IMR-90 (cell line): Measurements from ENCODE around the gene AUNIP. TPM values are rescaled to one million over a fixed set of nuclear protein-coding genes. Genes with fewer than 3 reads are reported as not detected.

Experiments
- ATAC-seq: fragments of 200-7000 bp; cut with Tn5 transposase; 2 replicates; pipeline ENCODE4 v1.9.1; 2020; ENCODE audit warnings: low read depth, mild to moderate bottlenecking, moderate library complexity
- BruUV-seq: library from RNA; stranded (reverse); fragments of 400-500 nt; replicated peaks from 2 replicates; lab custom pipeline; 2021; lab: Mats Ljungman, UMichigan
- CTCF ChIA-PET: fragments of 300-600 bp; formaldehyde crosslinking; extraction: SDS; loops from one replicate; lab custom pipeline; 2021; ENCODE audit warnings: antibody characterized with exemption; lab: Yijun Ruan, JAX
- POLR2A ChIA-PET: fragments of 300-600 bp; sonication (Branson Sonifier 250); formaldehyde crosslinking; loops from one replicate; lab custom pipeline; 2022; ENCODE audit warnings: antibody characterized with exemption; ENCODE audit not compliant: unreplicated experiment; lab: Charles Lee
- DNase-seq: peaks from one replicate; pipeline ENCODE4 v3.0.0; 2013
- H2AFZ ChIP-seq: replicated peaks from 2 replicates; pipeline ENCODE3; 2013; ENCODE audit warnings: low read length, mild to moderate bottlenecking; ENCODE audit not compliant: poor library complexity
- H2AK5ac ChIP-seq: 2 replicates; pipeline ENCODE4 v1.6.1; 2013; ENCODE audit warnings: low read depth, low read length, inconsistent platforms
- H2AK9ac ChIP-seq: replicated peaks from 2 replicates; pipeline ENCODE3; 2013; ENCODE audit warnings: mild to moderate bottlenecking, low read depth, low read length, moderate library complexity; ENCODE audit not compliant: poor library complexity
- H2BK120ac ChIP-seq: 2 replicates; pipeline ENCODE4 v1.6.1; 2013; ENCODE audit warnings: low read depth, low read length, inconsistent platforms
- H2BK15ac ChIP-seq: 3 replicates; pipeline ENCODE4 v1.6.1; 2013; ENCODE audit warnings: low read depth, low read length, inconsistent platforms
- H2BK20ac ChIP-seq: 2 replicates; pipeline ENCODE4 v1.6.1; 2013; ENCODE audit warnings: low read depth, mild to moderate bottlenecking, inconsistent platforms, low read length, moderate library complexity
- H2BK5ac ChIP-seq: 2 replicates; pipeline ENCODE4 v1.6.1; 2013; ENCODE audit warnings: mild to moderate bottlenecking, low read depth, low read length, inconsistent platforms; ENCODE audit not compliant: poor library complexity, severe bottlenecking
- H3K14ac ChIP-seq: replicated peaks from 2 replicates; pipeline ENCODE4 v1.6.1; 2013; ENCODE audit warnings: low read depth, low read length, inconsistent platforms
- H3K18ac ChIP-seq: 2 replicates; pipeline ENCODE4 v1.6.1; 2013; ENCODE audit warnings: low read depth, low read length, control low read depth
- H3K23ac ChIP-seq: 2 replicates; pipeline ENCODE4 v1.6.1; 2013; ENCODE audit warnings: low read depth, low read length, inconsistent platforms
- H3K27ac ChIP-seq: 2 replicates; pipeline ENCODE4 v1.5.1; 2013; ENCODE audit warnings: mild to moderate bottlenecking, control low read depth, low read length; ENCODE audit not compliant: insufficient read depth
- H3K27me3 ChIP-seq: 2 replicates; pipeline ENCODE4 v1.6.1; 2013; ENCODE audit warnings: low read length; ENCODE audit not compliant: control insufficient read depth, insufficient read depth
- H3K36me3 ChIP-seq: 2 replicates; pipeline ENCODE4 v1.6.1; 2013; ENCODE audit warnings: low read length, mixed read lengths; ENCODE audit not compliant: control insufficient read depth, insufficient read depth
- H3K4ac ChIP-seq: 2 replicates; pipeline ENCODE4 v1.6.1; 2013; ENCODE audit warnings: low read depth, low read length, inconsistent platforms
- H3K4me1 ChIP-seq: 2 replicates; pipeline ENCODE4 v1.6.1; 2013; ENCODE audit warnings: low read length, mixed read lengths; ENCODE audit not compliant: control insufficient read depth, insufficient read depth
- H3K4me2 ChIP-seq: 2 replicates; pipeline ENCODE4 v1.6.1; 2013; ENCODE audit warnings: low read depth, mild to moderate bottlenecking, control low read depth, low read length, moderate library complexity
- H3K4me3 ChIP-seq: 2 replicates; pipeline ENCODE4 v1.5.1; 2013; ENCODE audit warnings: low read depth, mild to moderate bottlenecking, control low read depth, low read length, moderate library complexity; ENCODE audit not compliant: insufficient read depth
- H3K56ac ChIP-seq: 2 replicates; pipeline ENCODE4 v1.6.1; 2013; ENCODE audit warnings: low read length, inconsistent platforms; ENCODE audit not compliant: insufficient read depth; ENCODE audit errors: extremely low read depth
- H3K79me1 ChIP-seq, 2 experiments: 2 replicates each; pipeline ENCODE4 v1.6.1; 2013; ENCODE audit warnings: low read length in 2 of 2, inconsistent platforms in 1 of 2, low read depth in 1 of 2
- H3K9ac ChIP-seq: 2 replicates; pipeline ENCODE4 v1.6.1; 2013; ENCODE audit warnings: low read depth, low read length, control low read depth
- H3K9me1 ChIP-seq: 2 replicates; pipeline ENCODE4 v1.6.1; 2013; ENCODE audit warnings: low read length, inconsistent platforms; ENCODE audit not compliant: insufficient read depth
- H3K9me3 ChIP-seq: 2 replicates; pipeline ENCODE4 v1.6.1; 2013; ENCODE audit warnings: low read length; ENCODE audit not compliant: control insufficient read depth, insufficient read depth
- H4K20me1 ChIP-seq: 2 replicates; pipeline ENCODE4 v1.6.1; 2013; ENCODE audit warnings: low read length, inconsistent platforms; ENCODE audit not compliant: insufficient read depth
- H4K5ac ChIP-seq: 2 replicates; pipeline ENCODE4 v1.6.1; 2013; ENCODE audit warnings: mild to moderate bottlenecking, low read depth, low read length, control low read depth
- H4K8ac ChIP-seq, 2 experiments: 2 replicates each; pipeline ENCODE4 v1.6.1; 2013; ENCODE audit warnings: low read depth in 2 of 2, low read length in 2 of 2, control low read depth in 1 of 2, inconsistent platforms in 1 of 2
- H4K91ac ChIP-seq: 2 replicates; pipeline ENCODE4 v1.6.1; 2013; ENCODE audit warnings: low read depth, low read length, inconsistent platforms; ENCODE audit not compliant: insufficient read depth
- BHLHE40 ChIP-seq: fragments of 150-350 bp; IDR thresholded peaks from 2 replicates; pipeline ENCODE4 v1.6.1; 2016; ENCODE audit warnings: mild to moderate bottlenecking, low read depth, low read length
- CEBPB ChIP-seq: IDR thresholded peaks from 2 replicates; pipeline ENCODE4 v1.6.1; 2012; ENCODE audit warnings: low read depth, low read length, improper control_type of control experiment
- CHD1 ChIP-seq: IDR thresholded peaks from 2 replicates; pipeline ENCODE4 v1.6.1; 2012; ENCODE audit warnings: low read depth, low read length, improper control_type of control experiment
- FOS ChIP-seq: fragments of 150-350 bp; IDR thresholded peaks from 2 replicates; pipeline ENCODE4 v1.6.1; 2016; ENCODE audit warnings: low read depth, low read length
- MAFK ChIP-seq: IDR thresholded peaks from 2 replicates; pipeline ENCODE4 v1.6.1; 2012; ENCODE audit warnings: low read depth, low read length, improper control_type of control experiment
- MAZ ChIP-seq: IDR thresholded peaks from 2 replicates; pipeline ENCODE4 v1.6.1; 2012; ENCODE audit warnings: low read depth, mild to moderate bottlenecking, low read length, improper control_type of control experiment, moderate library complexity, borderline replicate concordance
- MXI1 ChIP-seq: IDR thresholded peaks from 2 replicates; pipeline ENCODE4 v1.6.1; 2012; ENCODE audit warnings: low read depth, mild to moderate bottlenecking, low read length, moderate library complexity, borderline replicate concordance
- RAD21 ChIP-seq: IDR thresholded peaks from 2 replicates; pipeline ENCODE4 v1.6.1; 2012; ENCODE audit warnings: low read length, improper control_type of control experiment
- RCOR1 ChIP-seq: IDR thresholded peaks from 2 replicates; pipeline ENCODE4 v1.6.1; 2012; ENCODE audit warnings: mild to moderate bottlenecking, low read length, improper control_type of control experiment; ENCODE audit not compliant: insufficient replicate concordance
- RFX5 ChIP-seq: IDR thresholded peaks from 2 replicates; pipeline ENCODE4 v1.8.0; 2012; ENCODE audit warnings: low read depth, mild to moderate bottlenecking, low read length, moderate library complexity
- SMC3 ChIP-seq: fragments of 150-350 bp; IDR thresholded peaks from 2 replicates; pipeline ENCODE4 v1.6.1; 2016; ENCODE audit warnings: low read depth, mild to moderate bottlenecking, antibody characterized with exemption, low read length, moderate library complexity
- WGBS, 2 experiments: methylation state at CpG; one replicate each; pipeline versions ENCODE4 v1.1.5 to v1.1.7; 2013; ENCODE audit warnings: missing lambda C conversion rate in 2 of 2; ENCODE audit not compliant: insufficient read length in 1 of 2; ENCODE audit errors: extremely low coverage in 2 of 2; 5-methylcytosine and 5-hydroxymethylcytosine counted together
- dilution Hi-C: fragments of 300-500 bp; cut with HindIII; formaldehyde crosslinking; loops from one replicate; pipeline ENCODE4 v1.14.3; 2018; ENCODE audit warnings: low sequenced_read_pairs; ENCODE audit not compliant: unreplicated experiment
- in situ Hi-C: fragments of 300-500 bp; cut with MboI; formaldehyde crosslinking; loops from 3 replicates; pipeline ENCODE4 v1.14.3; 2019; ENCODE audit warnings: low sequenced_read_pairs, inconsistent platforms, mixed read lengths
- intact Hi-C: fragments of 100-400 bp; cut with micrococcal nuclease; formaldehyde crosslinking; loops from 2 replicates; pipeline ENCODE4 v1.10.0; 2022
- polyA plus RNA-seq, 3 experiments: library from polyadenylated mRNA; depleted of rRNA; stranded (reverse); fragments of >200 nt; gene quantifications; 2 replicates each; pipeline ENCODE4 v1.2.3, GENCODE V29; 2012; ENCODE audit warnings: low replicate concordance in 1 of 3
- total RNA-seq: library from RNA; depleted of rRNA; stranded (reverse); fragments of >200 nt; gene quantifications from 2 replicates; pipeline ENCODE4 v1.2.3, GENCODE V29; 2012
- TF ChIP-seq, protein P1 (sequence below): conservative IDR thresholded peaks from 2 replicates; pipeline ENCODE4 v1.5.1; 2012; ENCODE audit warnings: mild to moderate bottlenecking, low read depth, low read length, improper control_type of control experiment
- TF ChIP-seq, protein P2 (sequence below): fragments of 150-350 bp; IDR thresholded peaks from 2 replicates; pipeline ENCODE4 v1.6.1; 2016; ENCODE audit warnings: low read depth, mild to moderate bottlenecking, low read length, moderate library complexity, borderline replicate concordance

Gene AUNIP
- total and polyA plus RNA-seq, 2 of the 4 experiments (the other 2 are of a cell fraction): 2.4 to 5.0 TPM

DNA sequence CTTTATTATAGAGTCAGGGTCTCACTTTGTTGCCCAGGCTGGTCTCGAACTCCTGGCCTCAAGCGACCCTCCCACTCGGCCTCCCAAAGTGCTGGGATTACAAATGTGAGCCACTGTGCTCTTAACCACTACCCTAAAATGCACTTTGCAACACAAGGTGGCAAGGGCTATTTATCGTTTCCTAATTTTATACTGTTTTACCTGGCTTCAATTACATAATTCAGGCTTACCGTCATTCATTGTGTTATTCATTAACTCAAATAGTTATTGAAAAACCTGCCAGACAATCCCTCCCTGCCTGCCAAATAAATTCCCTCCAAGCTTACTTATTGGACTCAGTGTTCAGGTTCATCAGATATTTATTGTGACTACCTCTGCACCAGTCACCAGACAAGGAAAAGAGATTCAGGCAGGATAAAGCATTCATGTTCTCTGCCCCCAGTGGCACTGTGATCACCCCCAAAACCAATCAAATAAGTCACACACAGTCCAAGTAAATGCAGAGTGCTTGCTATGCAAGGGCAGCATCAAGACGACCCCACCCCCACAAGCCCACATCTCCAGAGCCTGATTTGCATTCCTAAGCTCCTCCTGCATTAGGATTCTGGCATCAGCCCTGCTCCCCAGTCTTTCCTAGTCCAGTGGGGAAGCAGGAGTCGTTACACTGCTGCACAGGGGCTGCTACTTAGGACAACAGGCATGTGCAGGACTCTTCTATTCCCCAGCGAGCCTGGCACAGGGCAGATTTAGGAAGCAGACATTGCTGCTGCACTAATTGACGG lies 8.1 kb upstream of the AUNIP start (continued):
- no peak for TF ChIP-seq BHLHE40

DNA sequence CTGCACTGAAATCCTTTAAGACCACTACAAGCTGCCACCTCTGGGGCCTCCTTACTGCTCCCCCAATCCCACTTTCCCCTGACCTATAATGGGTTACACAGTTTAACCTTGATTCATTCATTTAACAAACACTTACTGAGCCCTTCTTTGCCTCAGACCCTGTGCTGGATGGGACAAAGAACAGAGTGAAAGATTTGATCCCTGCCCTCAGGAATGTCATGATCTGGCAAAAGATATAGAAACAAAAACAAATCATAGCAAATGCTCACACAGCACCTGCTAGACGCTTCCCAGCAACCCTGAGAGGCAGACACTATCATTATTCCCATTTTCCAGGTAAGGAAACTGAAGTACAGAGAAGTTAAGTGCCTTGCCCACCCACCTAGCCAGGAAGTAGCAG lies 7.0 kb upstream of the AUNIP start:
- H4K91ac ChIP-seq: no peak overlapping the region
- in situ Hi-C loops: no loop called here
- dilution Hi-C loops: no loop called here
- no peak overlapping the region for H4K5ac ChIP-seq
- H2BK20ac ChIP-seq: no peak overlapping the region
- H3K79me1 ChIP-seq: peaks cover 15 to 20% of the 10 kb centered on the region in 2 experiments; a peak in 3 of 4 replicates
- no peak overlapping the region for H2BK120ac ChIP-seq
- no peaks in the 10 kb centered on the region; the same call in 1 of the 2 replicates for H3K4me1 ChIP-seq
- ChIA-PET CTCF (no interaction called here), POLR2A (no interaction called here)
- H2BK5ac ChIP-seq: no peak overlapping the region
- H3K9ac ChIP-seq: no peak overlapping the region
- H3K9me3 ChIP-seq: no peaks in the 10 kb centered on the region
- no peak overlapping the region for H3K27ac ChIP-seq
- H2AFZ ChIP-seq: no peak overlapping the region
- peaks cover 38% of the 10 kb centered on the region for H3K36me3 ChIP-seq
- TF ChIP-seq MXI1 (no peak), RAD21 (no peak), RCOR1 (no peak), FOS (no peak), CEBPB (no peak), CHD1 (no peak), BHLHE40 (no peak), MAZ (no peak), RFX5 (no peak), MAFK (no peak), SMC3 (no peak)
- TF ChIP-seq, protein P1, sequence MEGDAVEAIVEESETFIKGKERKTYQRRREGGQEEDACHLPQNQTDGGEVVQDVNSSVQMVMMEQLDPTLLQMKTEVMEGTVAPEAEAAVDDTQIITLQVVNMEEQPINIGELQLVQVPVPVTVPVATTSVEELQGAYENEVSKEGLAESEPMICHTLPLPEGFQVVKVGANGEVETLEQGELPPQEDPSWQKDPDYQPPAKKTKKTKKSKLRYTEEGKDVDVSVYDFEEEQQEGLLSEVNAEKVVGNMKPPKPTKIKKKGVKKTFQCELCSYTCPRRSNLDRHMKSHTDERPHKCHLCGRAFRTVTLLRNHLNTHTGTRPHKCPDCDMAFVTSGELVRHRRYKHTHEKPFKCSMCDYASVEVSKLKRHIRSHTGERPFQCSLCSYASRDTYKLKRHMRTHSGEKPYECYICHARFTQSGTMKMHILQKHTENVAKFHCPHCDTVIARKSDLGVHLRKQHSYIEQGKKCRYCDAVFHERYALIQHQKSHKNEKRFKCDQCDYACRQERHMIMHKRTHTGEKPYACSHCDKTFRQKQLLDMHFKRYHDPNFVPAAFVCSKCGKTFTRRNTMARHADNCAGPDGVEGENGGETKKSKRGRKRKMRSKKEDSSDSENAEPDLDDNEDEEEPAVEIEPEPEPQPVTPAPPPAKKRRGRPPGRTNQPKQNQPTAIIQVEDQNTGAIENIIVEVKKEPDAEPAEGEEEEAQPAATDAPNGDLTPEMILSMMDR: no peak
- TF ChIP-seq, protein P2, sequence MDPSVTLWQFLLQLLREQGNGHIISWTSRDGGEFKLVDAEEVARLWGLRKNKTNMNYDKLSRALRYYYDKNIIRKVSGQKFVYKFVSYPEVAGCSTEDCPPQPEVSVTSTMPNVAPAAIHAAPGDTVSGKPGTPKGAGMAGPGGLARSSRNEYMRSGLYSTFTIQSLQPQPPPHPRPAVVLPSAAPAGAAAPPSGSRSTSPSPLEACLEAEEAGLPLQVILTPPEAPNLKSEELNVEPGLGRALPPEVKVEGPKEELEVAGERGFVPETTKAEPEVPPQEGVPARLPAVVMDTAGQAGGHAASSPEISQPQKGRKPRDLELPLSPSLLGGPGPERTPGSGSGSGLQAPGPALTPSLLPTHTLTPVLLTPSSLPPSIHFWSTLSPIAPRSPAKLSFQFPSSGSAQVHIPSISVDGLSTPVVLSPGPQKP: no peak
- no peak overlapping the region for H3K14ac ChIP-seq
- no CpG with 5 or more reads among the region's 1 CpG for WGBS, 2 experiments
- H3K4me2 ChIP-seq: no peak overlapping the region
- H2AK9ac ChIP-seq: no peak overlapping the region
- no peak overlapping the region for H2BK15ac ChIP-seq
- ATAC-seq (no peak), DNase-seq (no peak)
- H3K9me1 ChIP-seq: peaks cover 4% of the 10 kb centered on the region
- H3K23ac ChIP-seq: no peak overlapping the region
- no peak overlapping the region for H4K8ac ChIP-seq
- H3K4ac ChIP-seq: no peak overlapping the region
- no peak overlapping the region for H3K4me3 ChIP-seq
- no TSS peak for BruUV-seq
- intact Hi-C loops: no loop called here
- no peak overlapping the region for H3K18ac ChIP-seq
- peaks cover 5% of the 10 kb centered on the region; the same call in 1 of the 2 replicates for H4K20me1 ChIP-seq
- H3K27me3 ChIP-seq: no peaks in the 10 kb centered on the region
- H2AK5ac ChIP-seq: no peak overlapping the region
- no peak overlapping the region for H3K56ac ChIP-seq
